AG10803 (cell line): ENCODE measurements around the gene GIMD1.

Experiments used
- DNase-seq: peaks from one replicate; pipeline ENCODE4 v3.0.0; 2010; ENCODE audit warnings: low read depth
- H3K4me3 ChIP-seq: 2 replicates; pipeline ENCODE4 v1.5.1; 2011; ENCODE audit warnings: mild to moderate bottlenecking, low read length, control low read depth
- TF ChIP-seq, protein P1 (sequence below): conservative IDR thresholded peaks from 2 replicates; pipeline ENCODE4 v1.5.1; 2011; ENCODE audit warnings: mild to moderate bottlenecking, low read length, control low read depth, inconsistent platforms

GIMD1 gene

DNA sequence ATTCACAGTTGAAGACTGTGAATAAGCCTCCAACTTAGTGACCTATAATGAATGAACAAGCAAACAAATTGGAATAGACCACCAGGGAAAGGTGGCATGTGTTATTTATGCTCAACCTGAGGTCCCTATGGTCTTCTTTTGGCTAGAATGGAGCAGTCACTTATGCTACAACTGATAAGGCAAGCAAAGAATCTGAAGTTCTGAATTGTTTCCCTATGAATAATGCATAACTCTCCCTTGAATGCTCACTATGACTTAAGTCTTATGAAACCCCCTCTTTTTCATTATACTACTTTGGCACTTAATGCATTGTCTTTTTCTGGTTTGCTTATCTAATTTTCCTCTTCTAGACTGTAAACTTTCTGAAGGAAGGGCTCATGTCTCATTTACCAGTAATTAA lies 2.6 kb downstream of the GIMD1 start:
- TF ChIP-seq, protein P1, sequence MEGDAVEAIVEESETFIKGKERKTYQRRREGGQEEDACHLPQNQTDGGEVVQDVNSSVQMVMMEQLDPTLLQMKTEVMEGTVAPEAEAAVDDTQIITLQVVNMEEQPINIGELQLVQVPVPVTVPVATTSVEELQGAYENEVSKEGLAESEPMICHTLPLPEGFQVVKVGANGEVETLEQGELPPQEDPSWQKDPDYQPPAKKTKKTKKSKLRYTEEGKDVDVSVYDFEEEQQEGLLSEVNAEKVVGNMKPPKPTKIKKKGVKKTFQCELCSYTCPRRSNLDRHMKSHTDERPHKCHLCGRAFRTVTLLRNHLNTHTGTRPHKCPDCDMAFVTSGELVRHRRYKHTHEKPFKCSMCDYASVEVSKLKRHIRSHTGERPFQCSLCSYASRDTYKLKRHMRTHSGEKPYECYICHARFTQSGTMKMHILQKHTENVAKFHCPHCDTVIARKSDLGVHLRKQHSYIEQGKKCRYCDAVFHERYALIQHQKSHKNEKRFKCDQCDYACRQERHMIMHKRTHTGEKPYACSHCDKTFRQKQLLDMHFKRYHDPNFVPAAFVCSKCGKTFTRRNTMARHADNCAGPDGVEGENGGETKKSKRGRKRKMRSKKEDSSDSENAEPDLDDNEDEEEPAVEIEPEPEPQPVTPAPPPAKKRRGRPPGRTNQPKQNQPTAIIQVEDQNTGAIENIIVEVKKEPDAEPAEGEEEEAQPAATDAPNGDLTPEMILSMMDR = no peak
- DNase-seq = peak; percentile 48
- no peak overlapping the region for H3K4me3 ChIP-seq

DNA sequence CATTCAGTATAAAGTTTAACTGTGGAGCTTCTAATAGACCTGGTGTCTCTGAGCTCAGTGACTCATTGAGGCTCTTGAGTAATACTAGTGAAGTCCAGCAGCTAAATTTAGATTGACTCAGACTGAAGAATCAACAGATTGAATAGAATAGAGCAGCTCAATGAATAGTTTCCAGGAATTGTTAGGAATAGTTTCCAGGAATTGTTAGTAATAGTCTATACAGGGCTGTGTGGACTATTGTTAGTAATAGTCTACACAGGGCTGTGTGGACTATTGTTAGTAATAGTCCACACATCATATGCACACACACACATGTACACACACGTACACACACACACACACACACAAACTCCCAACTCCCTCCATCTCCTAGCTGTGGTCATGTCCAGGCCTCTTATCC lies 3.0 kb downstream of the GIMD1 start:
- peak; percentile 91 for DNase-seq
- TF ChIP-seq, protein P1 = no peak
- H3K4me3 ChIP-seq = no peak overlapping the region

DNA sequence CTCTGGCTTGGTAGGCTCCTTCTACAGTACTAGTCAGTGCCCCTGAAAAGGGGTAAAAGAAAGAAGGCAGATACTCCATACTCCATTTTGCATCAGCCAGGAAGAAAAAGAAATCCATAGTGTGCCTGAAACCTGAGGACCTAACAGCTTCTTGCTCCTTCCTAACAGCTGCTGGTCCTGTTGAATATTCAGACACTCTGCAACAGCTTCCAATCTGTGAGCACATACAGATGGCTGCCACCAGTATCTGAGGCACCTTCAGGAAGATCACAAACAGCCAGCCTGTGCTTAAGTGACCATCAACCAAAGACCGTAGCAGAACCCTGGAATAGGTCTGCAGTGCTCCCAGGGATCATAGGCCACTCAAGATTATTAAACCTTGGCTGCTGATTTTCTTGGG lies 4.3 kb downstream of the GIMD1 start:
- no peak for DNase-seq
- no peak overlapping the region for H3K4me3 ChIP-seq
- TF ChIP-seq, protein P1 = no peak

DNA sequence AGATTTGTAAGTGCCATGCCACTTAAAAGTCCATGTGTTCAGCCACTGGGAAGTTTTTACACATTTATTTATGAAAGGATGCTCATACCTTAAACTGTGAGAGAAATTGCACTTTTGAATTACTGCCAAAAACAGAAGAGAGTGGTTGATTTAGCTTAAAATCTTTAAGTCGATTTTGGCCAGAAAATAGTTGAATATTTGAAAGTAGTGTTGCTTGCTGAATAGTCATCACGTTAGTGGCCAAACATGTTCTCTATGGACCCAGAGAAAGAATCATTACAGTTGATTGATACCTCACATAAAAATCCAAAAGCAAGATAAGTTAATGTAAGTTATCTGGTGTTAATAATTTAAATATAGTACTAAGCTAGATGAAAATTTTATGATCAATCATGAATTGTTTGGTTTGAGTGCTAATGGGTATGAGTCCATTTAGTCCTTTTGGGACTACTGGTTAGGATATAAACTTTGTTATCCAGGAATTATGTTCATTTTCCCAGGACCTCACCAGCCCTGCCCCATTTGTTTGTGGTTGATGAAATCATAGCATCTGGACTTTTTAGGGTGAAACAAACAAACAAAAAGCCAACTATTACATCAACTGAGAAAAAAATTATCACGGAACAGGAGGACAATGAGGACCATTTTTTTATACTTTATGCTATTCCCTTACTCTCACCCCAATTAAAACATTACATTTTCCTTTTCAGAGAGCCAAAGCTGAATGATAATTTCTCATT lies 6.3 kb downstream of the GIMD1 start:
- TF ChIP-seq, protein P1 = no peak
- peak; percentile 36 for DNase-seq
- no peak overlapping the region for H3K4me3 ChIP-seq

DNA sequence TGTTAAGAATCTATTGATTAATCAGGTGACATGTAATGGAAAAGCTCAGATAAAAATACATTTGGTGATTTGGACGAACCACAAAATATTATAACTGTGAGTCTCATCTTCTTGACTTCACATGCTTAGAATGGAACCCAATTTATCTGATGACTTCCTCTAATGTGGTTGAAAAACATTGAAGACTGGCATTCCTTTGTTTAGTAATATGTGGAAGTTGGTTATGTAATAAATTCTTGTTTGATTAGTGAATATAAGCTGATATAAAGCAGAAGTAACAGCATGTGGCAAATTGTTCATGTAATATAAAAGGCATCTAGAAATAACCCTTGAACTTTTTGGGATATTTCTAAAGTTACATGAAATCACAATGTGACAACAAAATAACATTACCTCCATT lies 9.7 kb downstream of the GIMD1 start:
- TF ChIP-seq, protein P1 = no peak
- peak; percentile 92 for DNase-seq
- H3K4me3 ChIP-seq = no peak overlapping the region

DNA sequence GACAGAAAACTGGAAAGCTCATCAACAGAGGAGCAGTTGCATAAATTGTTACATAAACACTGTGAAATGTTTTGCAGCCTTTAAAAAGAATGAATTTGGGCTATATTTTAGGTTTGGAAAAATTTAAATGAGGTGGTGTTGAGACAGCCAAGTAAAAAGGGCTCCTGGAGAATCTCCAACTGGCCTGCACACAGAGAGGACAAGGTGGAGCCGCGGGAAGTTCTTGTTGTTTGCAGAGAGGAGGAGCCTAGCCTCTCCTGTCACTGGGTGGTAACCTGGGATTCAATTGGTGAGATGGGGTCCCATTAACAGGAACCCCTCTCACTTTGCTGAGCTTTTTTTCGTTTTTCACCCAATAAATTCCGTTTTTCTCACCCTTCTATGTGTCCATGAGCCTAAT lies 13.4 kb downstream of the GIMD1 start:
- TF ChIP-seq, protein P1 = no peak
- peak; percentile 11 for DNase-seq
- no peak overlapping the region for H3K4me3 ChIP-seq

DNA sequence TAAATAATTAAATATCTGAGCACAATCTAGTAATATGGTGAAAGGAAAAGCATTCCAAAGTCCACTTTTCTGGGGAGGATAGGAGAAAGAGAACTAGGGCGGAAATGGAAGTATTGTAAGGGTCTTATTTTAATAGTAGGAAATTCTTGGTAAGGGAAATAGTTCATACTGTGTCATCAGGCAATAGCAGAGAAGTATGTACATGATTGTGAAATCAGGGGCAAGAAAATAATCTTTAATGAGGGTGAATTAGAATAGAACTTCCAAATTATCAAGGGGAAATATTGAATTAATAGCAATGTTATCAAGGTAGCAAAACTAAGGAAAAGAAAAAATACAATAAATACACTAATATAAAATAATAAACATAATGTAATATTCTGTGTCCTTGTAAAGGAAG lies 14.8 kb downstream of the GIMD1 start:
- no peak for DNase-seq
- H3K4me3 ChIP-seq = no peak overlapping the region
- TF ChIP-seq, protein P1 = no peak
